Breast epithelium (tissue), 4 donors: ENCODE data around the gene RBM4B. TPM values are rescaled to one million over a fixed set of nuclear protein-coding genes. Genes with fewer than 3 reads are reported as not detected.

Experiments used
- DNase-seq, 2 donors: peaks; one replicate each; pipeline ENCODE4 v3.0.0-alpha.2; 2019; ENCODE audit warnings: low spot score in 2 of 2
- H3K27ac ChIP-seq, 2 donors: fragments of 200-600 bp; sonication (generic) in 1 of 2; one replicate each; pipeline ENCODE4 v1.5.1; 2016 to 2019; ENCODE audit warnings: mild to moderate bottlenecking in 1 of 2
- H3K27me3 ChIP-seq, 2 donors: fragments of 200-600 bp; sonication (generic) in 1 of 2; one replicate each; pipeline versions ENCODE4 v1.5.1 to v1.6.0; 2017 to 2019; ENCODE audit warnings: control low read depth in 1 of 2, mild to moderate bottlenecking in 1 of 2
- H3K36me3 ChIP-seq: fragments of 200-600 bp; one replicate; pipeline ENCODE4 v1.5.1; 2019
- H3K4me1 ChIP-seq, 2 donors: fragments of 200-600 bp; sonication (generic); one replicate each; pipeline ENCODE4 v1.5.1; 2016 to 2019; ENCODE audit warnings: control low read depth in 1 of 2
- H3K4me3 ChIP-seq, 3 donors: fragments of 200-600 bp; sonication (generic); 1 replicate in 2 of 3; 2 replicates in 1 of 3; pipeline ENCODE4 v1.5.1; 2016 to 2019; ENCODE audit warnings: mild to moderate bottlenecking in 3 of 3, moderate library complexity in 2 of 3
- H3K9me3 ChIP-seq, 2 donors: fragments of 200-600 bp; sonication (generic) in 1 of 2; one replicate each; pipeline ENCODE4 v1.5.1; 2016 to 2019; ENCODE audit warnings: control low read depth in 1 of 2
- POLR2A ChIP-seq: fragments of 450-650 bp; IDR thresholded peaks from one replicate; pipeline ENCODE4 v1.6.1; 2016; ENCODE audit warnings: antibody characterized with exemption, mild to moderate bottlenecking, moderate library complexity
- POLR2AphosphoS5 ChIP-seq, 3 donors: sonication (generic); formaldehyde crosslinking; IDR thresholded peaks; one replicate each; pipeline ENCODE4 v1.6.1; 2017; ENCODE audit warnings: antibody characterized with exemption in 3 of 3
- intact Hi-C: fragments of 100-400 bp; cut with DNase I; formaldehyde crosslinking; loops from one replicate; pipeline ENCODE4 v1.15.1; 2023; ENCODE audit warnings: low total_unique reads
- total RNA-seq, 3 donors: library from RNA; depleted of rRNA; stranded (reverse); fragments of >200 nt; gene quantifications; one replicate each; pipeline ENCODE4 v1.1.0, GENCODE V29; 2016
- TF ChIP-seq, protein P1 (sequence below), 3 donors: fragments of 450-650 bp; IDR thresholded peaks; one replicate each; pipeline ENCODE4 v1.5.1; 2016 to 2017; ENCODE audit warnings: antibody characterized with exemption in 3 of 3, mild to moderate bottlenecking in 3 of 3, moderate library complexity in 3 of 3

The RBM4B gene
- total RNA-seq, 3 donors from 2014 or later = 14.9 to 43.8 (median 25.9) TPM

GRCh38 chr11:66631883-66632282, 45.8 kb downstream of the RBM4B start:
- Histone ChIP-seq H3K27me3 (no peaks in the 10 kb centered on the region), H3K9me3 (no peaks in the 10 kb centered on the region), H3K27ac (no peak overlapping the region), H3K4me3 (no peak overlapping the region), H3K36me3 (no peaks in the 10 kb centered on the region), H3K4me1 (no peaks in the 10 kb centered on the region)
- no peak for TF ChIP-seq POLR2AphosphoS5 (IDR thresholded peaks at IDR 0.05)
- TF ChIP-seq, protein P1, sequence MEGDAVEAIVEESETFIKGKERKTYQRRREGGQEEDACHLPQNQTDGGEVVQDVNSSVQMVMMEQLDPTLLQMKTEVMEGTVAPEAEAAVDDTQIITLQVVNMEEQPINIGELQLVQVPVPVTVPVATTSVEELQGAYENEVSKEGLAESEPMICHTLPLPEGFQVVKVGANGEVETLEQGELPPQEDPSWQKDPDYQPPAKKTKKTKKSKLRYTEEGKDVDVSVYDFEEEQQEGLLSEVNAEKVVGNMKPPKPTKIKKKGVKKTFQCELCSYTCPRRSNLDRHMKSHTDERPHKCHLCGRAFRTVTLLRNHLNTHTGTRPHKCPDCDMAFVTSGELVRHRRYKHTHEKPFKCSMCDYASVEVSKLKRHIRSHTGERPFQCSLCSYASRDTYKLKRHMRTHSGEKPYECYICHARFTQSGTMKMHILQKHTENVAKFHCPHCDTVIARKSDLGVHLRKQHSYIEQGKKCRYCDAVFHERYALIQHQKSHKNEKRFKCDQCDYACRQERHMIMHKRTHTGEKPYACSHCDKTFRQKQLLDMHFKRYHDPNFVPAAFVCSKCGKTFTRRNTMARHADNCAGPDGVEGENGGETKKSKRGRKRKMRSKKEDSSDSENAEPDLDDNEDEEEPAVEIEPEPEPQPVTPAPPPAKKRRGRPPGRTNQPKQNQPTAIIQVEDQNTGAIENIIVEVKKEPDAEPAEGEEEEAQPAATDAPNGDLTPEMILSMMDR (IDR thresholded peaks at IDR 0.05) = no peak
- no peak for TF ChIP-seq POLR2A
- no peak for DNase-seq
- intact Hi-C loops = no loop called here

DNA sequence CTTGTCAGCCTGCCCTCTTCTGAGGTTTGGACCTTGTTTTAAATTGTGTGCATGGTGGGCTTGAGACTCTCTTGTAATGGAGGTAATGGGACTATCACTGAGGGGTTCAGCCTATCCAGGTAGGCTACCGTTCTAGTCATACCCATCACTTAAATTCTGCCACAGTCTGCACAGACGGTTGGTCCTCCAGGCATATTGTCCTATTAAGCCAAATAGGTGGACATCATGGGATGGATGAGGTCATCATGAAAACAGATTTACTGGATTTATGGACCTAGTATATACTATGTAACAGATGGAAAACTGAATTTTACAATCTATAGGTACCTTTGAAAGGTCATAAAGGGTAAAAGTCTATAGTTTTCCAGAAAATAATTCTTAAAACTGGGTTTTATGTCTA, 48.3 kb downstream of the RBM4B start:
- DNase-seq = no peak
- Histone ChIP-seq H3K4me1 (no peaks in the 10 kb centered on the region), H3K4me3 (no peak overlapping the region), H3K36me3 (no peaks in the 10 kb centered on the region), H3K9me3 (no peaks in the 10 kb centered on the region), H3K27me3 (no peaks in the 10 kb centered on the region), H3K27ac (no peak overlapping the region)
- intact Hi-C loops = no loop called here
- TF ChIP-seq POLR2A = no peak
- TF ChIP-seq, protein P1 (IDR thresholded peaks at IDR 0.05) = no peak
- no peak for TF ChIP-seq POLR2AphosphoS5 (IDR thresholded peaks at IDR 0.05)

GRCh38 chr11:66628061-66628603, 49.6 kb downstream of the RBM4B start:
- Histone ChIP-seq H3K36me3 (no peaks in the 10 kb centered on the region), H3K9me3 (no peaks in the 10 kb centered on the region), H3K4me3 (no peak overlapping the region), H3K27me3 (no peaks in the 10 kb centered on the region), H3K4me1 (peaks cover 0 to under 1% of the 10 kb centered on the region in 2 donors), H3K27ac (no peak overlapping the region)
- TF ChIP-seq, protein P1 (IDR thresholded peaks at IDR 0.05) = no peak
- TF ChIP-seq POLR2AphosphoS5 (IDR thresholded peaks at IDR 0.05) (no peak), POLR2A (no peak)
- intact Hi-C loops = no loop called here
- DNase-seq = no peak

DNA sequence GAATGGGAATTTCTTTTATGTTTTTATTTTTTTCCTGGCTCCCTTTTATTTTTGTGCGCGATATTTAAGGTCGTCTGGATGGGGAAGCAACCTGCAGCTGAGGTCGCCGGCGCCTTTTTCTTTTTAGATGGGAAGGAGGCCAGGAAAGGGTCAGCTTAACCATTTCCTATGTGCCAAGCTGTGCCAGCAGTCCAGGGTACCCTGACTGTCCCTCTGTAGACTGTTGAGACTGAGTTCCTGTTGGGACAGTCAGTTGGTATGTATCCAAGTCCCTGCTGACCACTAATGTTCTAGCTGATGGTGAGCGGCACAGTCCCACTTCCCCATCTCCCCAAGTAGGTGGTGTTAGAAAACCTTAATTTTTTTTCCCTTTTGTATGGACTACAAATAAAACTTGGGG, 50.8 kb downstream of the RBM4B start:
- TF ChIP-seq, protein P1 (IDR thresholded peaks at IDR 0.05) = no peak
- TF ChIP-seq POLR2AphosphoS5 (IDR thresholded peaks at IDR 0.05) (no peak), POLR2A (no peak)
- H3K9me3 ChIP-seq = no peaks in the 10 kb centered on the region
- no peak overlapping the region for H3K27ac ChIP-seq
- H3K36me3 ChIP-seq = no peaks in the 10 kb centered on the region
- H3K4me1 ChIP-seq = peaks cover 0 to 9% of the 10 kb centered on the region in 2 donors
- intact Hi-C loops = no loop called here
- H3K27me3 ChIP-seq = no peaks in the 10 kb centered on the region
- H3K4me3 ChIP-seq = no peak overlapping the region
- DNase-seq = no peak

- Histone ChIP-seq H3K4me3 (no peak overlapping the region), H3K9me3 (no peaks in the 10 kb centered on the region), H3K27ac (no peak overlapping the region), H3K4me1 (peaks cover 0 to 9% of the 10 kb centered on the region in 2 donors), H3K36me3 (no peaks in the 10 kb centered on the region), H3K27me3 (no peaks in the 10 kb centered on the region)
- TF ChIP-seq POLR2AphosphoS5 (IDR thresholded peaks at IDR 0.05) (no peak), POLR2A (no peak)
- TF ChIP-seq, protein P1 (IDR thresholded peaks at IDR 0.05) = no peak
- intact Hi-C loops = no loop called here
- no peak for DNase-seq
Observed at GRCh38 chr11:66626382-66626781, 51.3 kb downstream of the RBM4B start.
